Fibroblast of lung (primary cell): Measurements from ENCODE around the gene TTC38.

Experiments
- EZH2 ChIP-seq: IDR thresholded peaks from 2 replicates; pipeline ENCODE4 v1.5.1; 2012; ENCODE audit warnings: low read length, control low read depth, mild to moderate bottlenecking; ENCODE audit errors: missing control alignments
- TF ChIP-seq, protein P1 (sequence below), 2 donors: IDR thresholded peaks in 1 of 2; conservative IDR thresholded peaks in 1 of 2; 1 replicate in 1 of 2; 2 replicates in 1 of 2; pipeline ENCODE4 v1.5.1; 2011 to 2012; ENCODE audit warnings: low read length in 2 of 2, control low read depth in 1 of 2, inconsistent platforms in 1 of 2, low read depth in 1 of 2, mild to moderate bottlenecking in 1 of 2

DNA sequence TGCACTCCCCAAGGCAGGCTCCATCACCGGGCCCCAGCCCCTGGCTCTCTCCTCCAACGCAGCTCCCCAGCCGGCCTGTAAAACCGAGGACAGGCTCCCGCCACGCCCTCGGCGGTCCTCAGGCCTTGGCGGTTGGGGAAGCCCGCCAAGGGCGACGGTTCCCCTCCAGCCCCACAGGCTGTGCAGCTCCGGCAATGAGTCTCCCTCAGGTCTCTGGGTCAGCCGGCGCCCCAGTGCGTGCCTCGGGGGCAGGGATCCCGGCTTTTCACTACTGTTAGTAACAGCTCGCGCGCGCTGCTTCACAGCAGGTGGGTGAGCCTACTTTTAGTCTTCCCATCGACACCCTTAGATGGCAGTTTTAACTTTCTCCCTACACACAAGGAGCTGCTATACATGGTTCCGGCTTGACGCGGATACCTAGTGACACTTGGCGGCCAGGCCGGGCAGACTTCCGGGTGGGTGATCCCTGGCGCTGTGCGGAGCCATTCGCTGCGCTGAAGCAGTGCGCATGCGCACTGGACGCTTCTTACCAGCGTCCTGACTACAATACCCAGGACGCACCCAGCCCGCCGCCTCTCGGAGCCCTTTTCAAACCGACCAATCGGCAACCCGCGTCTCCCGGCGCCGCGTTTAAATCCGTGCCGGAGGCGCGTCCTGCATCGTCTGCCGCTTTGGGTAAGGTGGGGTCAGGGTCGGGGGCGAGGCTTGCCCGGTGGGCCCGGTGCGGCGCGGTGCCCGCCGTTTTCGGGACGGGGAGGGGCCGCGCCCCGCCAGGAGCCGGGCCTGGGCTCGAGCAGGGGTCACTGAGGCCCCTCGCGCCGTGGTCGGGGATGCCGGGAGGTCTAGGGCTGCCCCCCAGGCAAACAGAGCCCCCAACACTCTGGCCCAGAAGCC is 28.7 kb downstream of the TTC38 start, which contains the start of gene GTSE1:
- TF ChIP-seq, protein P1, sequence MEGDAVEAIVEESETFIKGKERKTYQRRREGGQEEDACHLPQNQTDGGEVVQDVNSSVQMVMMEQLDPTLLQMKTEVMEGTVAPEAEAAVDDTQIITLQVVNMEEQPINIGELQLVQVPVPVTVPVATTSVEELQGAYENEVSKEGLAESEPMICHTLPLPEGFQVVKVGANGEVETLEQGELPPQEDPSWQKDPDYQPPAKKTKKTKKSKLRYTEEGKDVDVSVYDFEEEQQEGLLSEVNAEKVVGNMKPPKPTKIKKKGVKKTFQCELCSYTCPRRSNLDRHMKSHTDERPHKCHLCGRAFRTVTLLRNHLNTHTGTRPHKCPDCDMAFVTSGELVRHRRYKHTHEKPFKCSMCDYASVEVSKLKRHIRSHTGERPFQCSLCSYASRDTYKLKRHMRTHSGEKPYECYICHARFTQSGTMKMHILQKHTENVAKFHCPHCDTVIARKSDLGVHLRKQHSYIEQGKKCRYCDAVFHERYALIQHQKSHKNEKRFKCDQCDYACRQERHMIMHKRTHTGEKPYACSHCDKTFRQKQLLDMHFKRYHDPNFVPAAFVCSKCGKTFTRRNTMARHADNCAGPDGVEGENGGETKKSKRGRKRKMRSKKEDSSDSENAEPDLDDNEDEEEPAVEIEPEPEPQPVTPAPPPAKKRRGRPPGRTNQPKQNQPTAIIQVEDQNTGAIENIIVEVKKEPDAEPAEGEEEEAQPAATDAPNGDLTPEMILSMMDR (conservative IDR thresholded peaks at IDR 0.05 in 1 of 2, IDR thresholded peaks at IDR 0.05 in 1 of 2; ENCODE audit: low read depth in 1 of 2, low read length in 2 of 2) = no peak
- no peak for TF ChIP-seq EZH2
